Measurements from ENCODE around the gene SLC4A5. TPM values are rescaled to one million over a fixed set of nuclear protein-coding genes. Genes with fewer than 3 reads are reported as not detected.

The SLC4A5 gene
- total and polyA plus RNA-seq, 4 donors: 0.85 to 9.6 (median 3.9) TPM

DNA sequence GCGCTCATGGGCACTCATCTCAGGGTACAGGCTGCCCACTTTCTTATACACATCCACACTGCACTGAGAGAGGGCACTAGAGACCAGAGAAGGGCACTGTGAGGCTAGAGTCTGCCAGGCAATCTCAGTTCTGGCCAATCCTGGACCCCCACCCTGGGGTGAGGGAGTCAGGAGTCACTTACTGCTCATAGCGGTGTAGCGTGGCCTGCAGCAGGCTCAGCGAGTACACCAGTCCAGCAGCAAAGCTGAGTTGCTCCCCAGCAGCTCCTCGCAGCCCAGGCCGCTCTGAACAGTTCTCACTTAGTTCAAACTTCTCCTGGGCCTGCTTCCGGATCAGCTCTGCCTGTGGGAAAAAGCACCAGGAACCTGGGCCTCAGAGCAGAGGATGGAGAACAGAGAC is 24.6 kb upstream of the SLC4A5 start:
- H3K36me3 ChIP-seq (ENCODE audit: control insufficient read depth in 4 of 4, insufficient read depth in 4 of 4, low read length in 4 of 4): peaks cover 58 to 77% (median 73%) of the 10 kb centered on the region in 4 donors
- no peak overlapping the region for H3K9ac ChIP-seq (ENCODE audit: insufficient read depth in 1 of 2, low read length in 2 of 2)
- TF ChIP-seq, protein P1, sequence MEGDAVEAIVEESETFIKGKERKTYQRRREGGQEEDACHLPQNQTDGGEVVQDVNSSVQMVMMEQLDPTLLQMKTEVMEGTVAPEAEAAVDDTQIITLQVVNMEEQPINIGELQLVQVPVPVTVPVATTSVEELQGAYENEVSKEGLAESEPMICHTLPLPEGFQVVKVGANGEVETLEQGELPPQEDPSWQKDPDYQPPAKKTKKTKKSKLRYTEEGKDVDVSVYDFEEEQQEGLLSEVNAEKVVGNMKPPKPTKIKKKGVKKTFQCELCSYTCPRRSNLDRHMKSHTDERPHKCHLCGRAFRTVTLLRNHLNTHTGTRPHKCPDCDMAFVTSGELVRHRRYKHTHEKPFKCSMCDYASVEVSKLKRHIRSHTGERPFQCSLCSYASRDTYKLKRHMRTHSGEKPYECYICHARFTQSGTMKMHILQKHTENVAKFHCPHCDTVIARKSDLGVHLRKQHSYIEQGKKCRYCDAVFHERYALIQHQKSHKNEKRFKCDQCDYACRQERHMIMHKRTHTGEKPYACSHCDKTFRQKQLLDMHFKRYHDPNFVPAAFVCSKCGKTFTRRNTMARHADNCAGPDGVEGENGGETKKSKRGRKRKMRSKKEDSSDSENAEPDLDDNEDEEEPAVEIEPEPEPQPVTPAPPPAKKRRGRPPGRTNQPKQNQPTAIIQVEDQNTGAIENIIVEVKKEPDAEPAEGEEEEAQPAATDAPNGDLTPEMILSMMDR (IDR thresholded peaks at IDR 0.05; ENCODE audit: control extremely low read depth, extremely low read depth): no peak
- 96 to 98% methylated on average over 7 of the region's 7 CpGs for WGBS, 2 donors
- no peak overlapping the region for H3K4me3 ChIP-seq
- DNase-seq (no peak), ATAC-seq (ENCODE audit: insufficient read depth, low FRiP score) (no peak)
- H3K4me1 ChIP-seq (ENCODE audit: control insufficient read depth in 5 of 5, insufficient read depth in 5 of 5, low read length in 5 of 5): no peaks in the 10 kb centered on the region
- H3K27ac ChIP-seq (ENCODE audit: low read depth in 1 of 2, low read length in 1 of 2): no peak overlapping the region
- no peaks in the 10 kb centered on the region for H3K27me3 ChIP-seq (ENCODE audit: control insufficient read depth in 3 of 3, insufficient read depth in 3 of 3, low read length in 2 of 3)
- H3K9me3 ChIP-seq (ENCODE audit: control insufficient read depth in 4 of 4, insufficient read depth in 3 of 4, low read length in 3 of 4): no peaks in the 10 kb centered on the region

DNA sequence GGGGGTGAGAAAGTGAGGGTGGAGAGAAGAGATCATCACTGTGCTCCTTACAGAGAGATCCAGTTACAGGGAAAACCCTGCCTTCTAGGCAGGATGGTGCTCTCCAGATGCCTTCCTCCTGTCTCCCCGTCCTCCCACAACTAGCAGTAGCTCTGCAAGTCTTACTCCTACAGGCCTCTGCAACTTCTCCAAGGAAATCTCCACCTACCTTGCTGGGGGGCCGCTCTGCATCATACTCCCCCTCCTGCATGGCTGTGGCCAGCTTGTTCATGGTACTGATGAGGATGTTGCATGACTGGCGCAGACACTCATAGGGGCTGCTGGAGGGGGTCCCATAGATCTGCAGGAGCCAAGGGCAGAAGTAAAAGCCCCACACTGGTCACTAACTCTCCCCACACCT is 22.8 kb upstream of the SLC4A5 start:
- no peak for ATAC-seq (ENCODE audit: insufficient read depth, low FRiP score)
- Histone ChIP-seq H3K4me3 (no peak overlapping the region), H3K9ac (ENCODE audit: insufficient read depth in 1 of 2, low read length in 2 of 2) (no peak overlapping the region), H3K9me3 (ENCODE audit: control insufficient read depth in 4 of 4, insufficient read depth in 3 of 4, low read length in 3 of 4) (no peaks in the 10 kb centered on the region), H3K36me3 (ENCODE audit: control insufficient read depth in 4 of 4, insufficient read depth in 4 of 4, low read length in 4 of 4) (peaks cover 73 to 90% (median 80%) of the 10 kb centered on the region in 4 donors), H3K27ac (ENCODE audit: low read depth in 1 of 2, low read length in 1 of 2) (no peak overlapping the region), H3K27me3 (ENCODE audit: control insufficient read depth in 3 of 3, insufficient read depth in 3 of 3, low read length in 2 of 3) (no peaks in the 10 kb centered on the region), H3K4me1 (ENCODE audit: control insufficient read depth in 5 of 5, insufficient read depth in 5 of 5, low read length in 5 of 5) (no peaks in the 10 kb centered on the region)
- 95 to 98% methylated on average over 3 of the region's 3 CpGs for WGBS, 2 donors
- DNase-seq: no peak
- TF ChIP-seq, protein P1 (IDR thresholded peaks at IDR 0.05; ENCODE audit: control extremely low read depth, extremely low read depth): no peak

DNA sequence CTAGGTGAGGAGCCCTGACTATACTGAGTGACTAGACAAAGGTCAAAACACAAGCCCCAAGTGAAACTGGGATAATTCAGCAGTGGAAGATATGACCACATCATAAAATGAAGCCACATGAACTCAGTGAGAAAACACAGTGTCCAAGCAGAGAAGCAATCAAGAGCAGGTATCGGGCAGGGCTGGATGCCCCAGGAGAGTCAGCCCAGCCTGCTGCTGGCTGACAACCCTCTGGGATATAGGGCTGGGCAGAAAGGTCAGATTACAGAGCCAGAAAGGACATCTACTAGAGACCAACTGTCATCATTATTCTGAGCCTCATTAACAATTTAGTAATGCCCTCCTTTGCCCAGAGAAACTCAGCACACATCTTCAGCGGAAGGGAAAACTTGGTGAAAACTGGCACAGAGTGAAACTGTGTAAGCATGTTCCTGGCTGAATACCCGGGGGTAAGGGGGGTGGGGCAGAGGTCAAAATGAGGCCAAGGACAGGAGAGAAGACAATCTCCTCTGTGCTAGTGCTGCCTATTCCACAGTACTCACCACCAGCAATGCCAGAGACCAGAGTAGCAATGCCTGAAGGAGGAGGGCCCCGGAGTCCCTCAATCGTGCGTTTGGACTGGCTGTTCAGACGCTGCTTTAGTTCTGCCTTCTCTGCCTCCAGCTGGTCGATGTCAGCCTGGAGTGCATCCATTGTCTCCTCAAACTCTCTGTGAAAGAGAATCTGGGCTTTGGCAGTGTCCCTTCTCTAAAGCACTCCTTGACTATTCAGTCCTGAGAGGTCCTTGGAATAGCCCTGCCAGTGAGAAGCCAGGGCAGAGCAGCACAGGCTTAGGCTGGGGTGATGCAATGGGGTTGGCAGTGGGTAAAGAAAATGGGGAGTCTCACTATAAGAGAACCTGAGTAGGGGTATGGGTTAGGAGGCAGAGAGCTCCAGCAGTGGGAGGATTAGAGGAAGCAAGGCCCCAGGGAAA is 21.6 kb upstream of the SLC4A5 start:
- Histone ChIP-seq H3K27ac (ENCODE audit: low read depth in 1 of 2, low read length in 1 of 2) (no peak overlapping the region), H3K9ac (ENCODE audit: insufficient read depth in 1 of 2, low read length in 2 of 2) (no peak overlapping the region), H3K4me3 (no peak overlapping the region), H3K36me3 (ENCODE audit: control insufficient read depth in 4 of 4, insufficient read depth in 4 of 4, low read length in 4 of 4) (peaks cover 70 to 85% (median 75%) of the 10 kb centered on the region in 4 donors), H3K4me1 (ENCODE audit: control insufficient read depth in 5 of 5, insufficient read depth in 5 of 5, low read length in 5 of 5) (no peaks in the 10 kb centered on the region), H3K9me3 (ENCODE audit: control insufficient read depth in 4 of 4, insufficient read depth in 3 of 4, low read length in 3 of 4) (no peaks in the 10 kb centered on the region), H3K27me3 (ENCODE audit: control insufficient read depth in 3 of 3, insufficient read depth in 3 of 3, low read length in 2 of 3) (no peaks in the 10 kb centered on the region)
- DNase-seq (no peak), ATAC-seq (ENCODE audit: insufficient read depth, low FRiP score) (no peak)
- TF ChIP-seq, protein P1 (IDR thresholded peaks at IDR 0.05; ENCODE audit: control extremely low read depth, extremely low read depth): no peak
- 84 to 87% methylated on average over 8 of the region's 8 CpGs for WGBS, 2 donors

Measured in lung (tissue), 12 donors.